Astrocyte (in vitro differentiated cells and primary cell): ENCODE results near the gene PEX11A. TPM values are rescaled to one million over a fixed set of nuclear protein-coding genes. Genes with fewer than 3 reads are reported as not detected.
"Not testable (repeated sequence)": the region's sequence is repeated elsewhere in the genome, so short reads cannot be mapped to it uniquely, and the experiment has no call there.

ENCODE experiments used
- DNase-seq: peaks from one replicate; pipeline ENCODE4 v3.0.0-alpha.2; 2010; ENCODE audit warnings: low read depth
- FAIRE-seq: peaks from 2 replicates; lab custom pipeline; 2011; peaks lifted over from hg19 to GRCh38; lab: Jason Lieb, UNC
- H2AFZ ChIP-seq: 2 replicates; pipeline ENCODE4 v1.6.0; 2012; ENCODE audit warnings: low read depth, low read length, inconsistent platforms
- H3K27ac ChIP-seq: 2 replicates; pipeline ENCODE4 v1.5.1; 2011; ENCODE audit warnings: low read depth, low read length, inconsistent platforms
- H3K27me3 ChIP-seq: 2 replicates; pipeline ENCODE4 v1.6.0; 2011; ENCODE audit warnings: low read length, inconsistent platforms; ENCODE audit not compliant: insufficient read depth
- H3K36me3 ChIP-seq: 2 replicates; pipeline ENCODE4 v1.5.1; 2011; ENCODE audit warnings: low read length, inconsistent platforms; ENCODE audit not compliant: insufficient read depth
- H3K4me1 ChIP-seq: 2 replicates; pipeline ENCODE4 v1.5.1; 2011; ENCODE audit warnings: low read length, inconsistent platforms; ENCODE audit not compliant: insufficient read depth
- H3K4me2 ChIP-seq: 2 replicates; pipeline ENCODE4 v1.6.0; 2012; ENCODE audit warnings: low read length, inconsistent platforms
- H3K4me3 ChIP-seq: 2 replicates; pipeline ENCODE4 v1.5.1; 2011; ENCODE audit warnings: low read depth, mild to moderate bottlenecking, low read length, inconsistent platforms; ENCODE audit not compliant: insufficient read depth
- H3K79me2 ChIP-seq: 2 replicates; pipeline ENCODE4 v1.6.0; 2012; ENCODE audit warnings: mild to moderate bottlenecking, low read length, inconsistent platforms; ENCODE audit not compliant: insufficient read depth
- H3K9ac ChIP-seq: 2 replicates; pipeline ENCODE4 v1.6.0; 2012; ENCODE audit warnings: mild to moderate bottlenecking, low read length, inconsistent platforms
- H3K9me3 ChIP-seq: 2 replicates; pipeline ENCODE4 v1.5.1; 2012; ENCODE audit warnings: low read depth, mild to moderate bottlenecking, low read length, inconsistent platforms; ENCODE audit not compliant: insufficient read depth
- H4K20me1 ChIP-seq: 2 replicates; pipeline ENCODE4 v1.6.0; 2012; ENCODE audit warnings: low read length, inconsistent platforms; ENCODE audit not compliant: insufficient read depth
- H3K27ac Mint-ChIP-seq: one replicate; pipeline ENCODE4 v1.8.0; 2021; ENCODE audit warnings: mild to moderate bottlenecking, mixed read lengths; ENCODE audit not compliant: unreplicated experiment
- H3K27me3 Mint-ChIP-seq: one replicate; pipeline ENCODE4 v1.8.0; 2021; ENCODE audit warnings: low read depth, mixed read lengths; ENCODE audit not compliant: unreplicated experiment
- H3K36me3 Mint-ChIP-seq: one replicate; pipeline ENCODE4 v1.8.0; 2021; ENCODE audit warnings: low read depth, mixed read lengths; ENCODE audit not compliant: unreplicated experiment
- H3K4me1 Mint-ChIP-seq: one replicate; pipeline ENCODE4 v1.8.0; 2021; ENCODE audit warnings: low read depth, mixed read lengths; ENCODE audit not compliant: unreplicated experiment
- H3K4me3 Mint-ChIP-seq: one replicate; pipeline ENCODE4 v1.8.0; 2021; ENCODE audit warnings: mild to moderate bottlenecking, moderate library complexity, mixed read lengths; ENCODE audit not compliant: unreplicated experiment
- H3K9me3 Mint-ChIP-seq: one replicate; pipeline ENCODE4 v1.8.0; 2021; ENCODE audit warnings: mild to moderate bottlenecking, mixed read lengths; ENCODE audit not compliant: unreplicated experiment
- EZH2 ChIP-seq: IDR thresholded peaks from 2 replicates; pipeline ENCODE4 v1.6.1; 2012; ENCODE audit warnings: mild to moderate bottlenecking, low read length, inconsistent platforms; ENCODE audit not compliant: insufficient read depth
- total RNA-seq: library from RNA; stranded (reverse); gene quantifications from 2 replicates; pipeline ENCODE4 v1.2.1, GENCODE V29; 2021
- TF ChIP-seq, protein P1 (sequence below): IDR thresholded peaks from 2 replicates; pipeline ENCODE4 v1.5.1; 2011; ENCODE audit warnings: low read depth, mild to moderate bottlenecking, inconsistent platforms, low read length, moderate library complexity; ENCODE audit not compliant: insufficient read depth

Gene PEX11A
- total RNA-seq, 1 donor from 2014 or later: 2.1 TPM

DNA sequence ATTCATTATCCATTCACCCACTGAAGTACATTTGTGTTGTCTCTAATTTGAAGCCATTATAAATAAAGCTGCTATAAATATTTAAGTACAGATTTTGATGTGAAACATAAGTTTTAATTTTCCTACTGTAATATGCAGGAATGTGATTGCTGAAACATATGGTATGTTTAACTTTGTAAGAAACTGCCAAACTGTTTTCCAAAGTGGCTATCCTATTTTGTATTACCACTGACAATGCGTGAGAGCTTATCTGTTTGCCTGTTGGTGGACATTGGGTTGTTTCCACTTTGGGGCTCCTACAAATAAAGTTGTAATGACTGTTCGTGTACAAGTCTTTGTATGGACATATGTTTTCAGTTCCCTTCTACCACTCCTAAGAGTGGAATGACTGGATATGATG lies 2.5 kb upstream of the PEX11A start:
- peaks cover 3% of the 10 kb centered on the region for H3K27me3 ChIP-seq
- H3K79me2 ChIP-seq: no peaks in the 10 kb centered on the region
- DNase-seq: no peak
- Mint-ChIP-seq H3K4me1 (no peaks in the 10 kb centered on the region), H3K36me3 (no peaks in the 10 kb centered on the region), H3K27me3 (peaks cover 16% of the 10 kb centered on the region), H3K27ac (no peak overlapping the region), H3K4me3 (no peak overlapping the region), H3K9me3 (peaks cover 2% of the 10 kb centered on the region)
- H3K4me1 ChIP-seq: peaks cover 4% of the 10 kb centered on the region
- H3K4me3 ChIP-seq: no peak overlapping the region
- H4K20me1 ChIP-seq: no peaks in the 10 kb centered on the region
- no peaks in the 10 kb centered on the region for H3K9me3 ChIP-seq
- H3K36me3 ChIP-seq: no peaks in the 10 kb centered on the region
- FAIRE-seq: no peak
- no peak overlapping the region for H3K4me2 ChIP-seq
- no peak overlapping the region for H2AFZ ChIP-seq
- H3K9ac ChIP-seq: no peak overlapping the region
- TF ChIP-seq, protein P1, sequence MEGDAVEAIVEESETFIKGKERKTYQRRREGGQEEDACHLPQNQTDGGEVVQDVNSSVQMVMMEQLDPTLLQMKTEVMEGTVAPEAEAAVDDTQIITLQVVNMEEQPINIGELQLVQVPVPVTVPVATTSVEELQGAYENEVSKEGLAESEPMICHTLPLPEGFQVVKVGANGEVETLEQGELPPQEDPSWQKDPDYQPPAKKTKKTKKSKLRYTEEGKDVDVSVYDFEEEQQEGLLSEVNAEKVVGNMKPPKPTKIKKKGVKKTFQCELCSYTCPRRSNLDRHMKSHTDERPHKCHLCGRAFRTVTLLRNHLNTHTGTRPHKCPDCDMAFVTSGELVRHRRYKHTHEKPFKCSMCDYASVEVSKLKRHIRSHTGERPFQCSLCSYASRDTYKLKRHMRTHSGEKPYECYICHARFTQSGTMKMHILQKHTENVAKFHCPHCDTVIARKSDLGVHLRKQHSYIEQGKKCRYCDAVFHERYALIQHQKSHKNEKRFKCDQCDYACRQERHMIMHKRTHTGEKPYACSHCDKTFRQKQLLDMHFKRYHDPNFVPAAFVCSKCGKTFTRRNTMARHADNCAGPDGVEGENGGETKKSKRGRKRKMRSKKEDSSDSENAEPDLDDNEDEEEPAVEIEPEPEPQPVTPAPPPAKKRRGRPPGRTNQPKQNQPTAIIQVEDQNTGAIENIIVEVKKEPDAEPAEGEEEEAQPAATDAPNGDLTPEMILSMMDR: no peak
- H3K27ac ChIP-seq: no peak overlapping the region

DNA sequence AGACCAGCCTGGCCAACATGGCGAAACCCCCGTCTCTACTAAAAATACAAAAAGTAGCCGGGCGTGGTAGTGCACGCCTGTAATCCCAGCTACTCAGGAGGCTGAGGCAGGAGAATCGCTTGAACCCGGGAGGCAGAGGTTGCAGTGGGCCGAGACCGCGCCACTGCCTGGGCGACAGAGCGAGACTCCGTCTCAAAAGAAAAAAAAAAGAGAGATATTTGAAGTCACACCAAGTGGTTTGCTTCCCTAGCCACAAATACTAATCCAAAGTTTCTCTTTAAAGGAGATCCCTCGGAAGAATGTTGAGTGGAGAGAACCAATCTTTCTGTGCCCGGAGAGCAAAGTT lies 651 bp downstream of the PEX11A start:
- Histone ChIP-seq H2AFZ (peak overlapping the region; percentile 100), H3K4me2 (peak overlapping the region; percentile 99), H3K9ac (peak overlapping the region; percentile 79), H3K4me3 (peak overlapping the region; percentile 93)
- H3K79me2 ChIP-seq, H3K4me1 ChIP-seq, H3K27ac ChIP-seq, H4K20me1 ChIP-seq, DNase-seq, H3K27me3 ChIP-seq, H3K27me3 Mint-ChIP-seq, H3K4me1 Mint-ChIP-seq, H3K9me3 Mint-ChIP-seq, H3K9me3 ChIP-seq, H3K36me3 ChIP-seq, H3K36me3 Mint-ChIP-seq, FAIRE-seq: not testable (repeated sequence)
- Mint-ChIP-seq H3K4me3 (peak overlapping the region; percentile 93), H3K27ac (peak overlapping the region; percentile 26)

DNA sequence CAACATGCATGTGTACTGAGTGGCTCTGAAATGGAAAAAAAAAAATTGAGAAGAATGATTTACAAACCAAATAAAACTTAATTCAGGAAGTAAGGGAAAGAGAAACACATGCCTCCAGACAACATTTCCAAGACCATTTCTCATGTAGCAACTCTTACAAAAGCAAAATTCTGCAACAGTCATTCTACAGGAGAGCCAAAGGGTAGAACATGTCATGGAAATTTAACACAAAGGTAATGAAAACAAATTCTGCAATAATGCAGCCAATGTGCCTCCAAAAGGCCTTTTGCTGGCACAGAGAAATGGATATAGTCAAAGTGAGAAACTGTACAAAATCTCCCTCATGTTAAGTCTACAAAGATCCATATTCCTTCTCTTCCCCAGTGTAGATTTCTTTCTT lies 4.0 kb downstream of the PEX11A start:
- no peak overlapping the region for H2AFZ ChIP-seq
- H3K4me1 ChIP-seq: peaks cover 4% of the 10 kb centered on the region
- no peaks in the 10 kb centered on the region for H3K79me2 ChIP-seq
- peaks cover 5% of the 10 kb centered on the region for H3K36me3 Mint-ChIP-seq
- no peaks in the 10 kb centered on the region for H4K20me1 ChIP-seq
- H3K4me2 ChIP-seq: no peak overlapping the region
- H3K27ac Mint-ChIP-seq: no peak overlapping the region
- no peak overlapping the region for H3K4me3 ChIP-seq
- peaks cover 2% of the 10 kb centered on the region for H3K4me1 Mint-ChIP-seq
- no peak overlapping the region for H3K4me3 Mint-ChIP-seq
- no peaks in the 10 kb centered on the region for H3K27me3 ChIP-seq
- no peaks in the 10 kb centered on the region for H3K9me3 ChIP-seq
- DNase-seq: no peak
- FAIRE-seq: no peak
- no peaks in the 10 kb centered on the region for H3K36me3 ChIP-seq
- TF ChIP-seq, protein P1: no peak
- no peak for TF ChIP-seq EZH2
- H3K9ac ChIP-seq: no peak overlapping the region
- no peak overlapping the region for H3K27ac ChIP-seq
- H3K9me3 Mint-ChIP-seq: peaks cover 2% of the 10 kb centered on the region
- peaks cover 3% of the 10 kb centered on the region for H3K27me3 Mint-ChIP-seq
